NB4 (cell line): ENCODE data around the gene CCN2.

Experiments used
- DNase-seq: peaks from one replicate; pipeline ENCODE4 v3.0.0; 2010; ENCODE audit warnings: low read depth
- H3K4me3 ChIP-seq: one replicate; pipeline ENCODE4 v1.5.1; 2011; ENCODE audit warnings: mild to moderate bottlenecking, low read depth, low read length, moderate library complexity
- MYC ChIP-seq: IDR thresholded peaks from 2 replicates; pipeline ENCODE4 v1.6.1; 2011; ENCODE audit warnings: low read depth, low read length
- POLR2A ChIP-seq: IDR thresholded peaks from 2 replicates; pipeline ENCODE4 v1.6.1; 2011; ENCODE audit warnings: mild to moderate bottlenecking; ENCODE audit not compliant: insufficient read length; ENCODE audit errors: extremely low read depth
- TF ChIP-seq, protein P1 (sequence below): IDR thresholded peaks from 2 replicates; pipeline ENCODE4 v1.6.1; 2011; ENCODE audit warnings: low read depth, low read length
- TF ChIP-seq, protein P2 (sequence below): IDR thresholded peaks from one replicate; pipeline ENCODE4 v1.5.1; 2012; ENCODE audit warnings: low read depth, low read length

CCN2 gene

DNA sequence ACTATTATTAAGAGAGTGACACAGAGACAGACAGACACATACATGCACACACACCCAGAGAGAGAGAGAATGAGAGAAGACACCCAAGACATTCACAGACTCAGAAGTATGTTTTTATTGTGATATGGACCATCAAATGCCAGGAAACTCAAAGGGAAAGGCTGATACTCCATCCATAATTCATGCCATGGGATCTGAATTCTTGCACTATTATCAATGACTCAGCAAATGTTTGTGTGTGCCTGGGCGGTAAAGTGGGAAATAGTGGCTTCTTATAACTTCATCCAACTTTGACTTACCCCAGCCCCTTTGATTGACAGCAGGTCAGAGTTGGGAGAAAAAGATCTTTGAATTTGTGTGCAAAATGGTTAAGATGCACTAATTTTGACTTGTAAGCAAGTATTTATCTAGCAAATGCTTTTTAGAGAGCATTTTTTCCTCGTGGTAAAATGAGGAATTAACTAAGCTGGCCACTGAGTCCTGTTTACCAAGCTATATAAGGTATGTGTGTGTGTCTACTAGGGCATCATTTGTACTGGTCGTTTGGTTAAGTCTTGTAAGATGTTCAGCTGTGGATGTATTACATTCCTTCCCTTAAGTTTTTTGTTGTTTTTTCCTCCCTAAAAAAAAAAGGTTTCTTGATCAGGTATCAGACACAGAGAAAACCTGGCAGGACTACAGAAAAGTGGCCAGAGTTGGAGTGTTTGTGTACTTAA lies 3.0 kb upstream of the CCN2 start:
- no peak for DNase-seq
- TF ChIP-seq, protein P1, sequence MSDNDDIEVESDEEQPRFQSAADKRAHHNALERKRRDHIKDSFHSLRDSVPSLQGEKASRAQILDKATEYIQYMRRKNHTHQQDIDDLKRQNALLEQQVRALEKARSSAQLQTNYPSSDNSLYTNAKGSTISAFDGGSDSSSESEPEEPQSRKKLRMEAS = no peak
- TF ChIP-seq, protein P2, sequence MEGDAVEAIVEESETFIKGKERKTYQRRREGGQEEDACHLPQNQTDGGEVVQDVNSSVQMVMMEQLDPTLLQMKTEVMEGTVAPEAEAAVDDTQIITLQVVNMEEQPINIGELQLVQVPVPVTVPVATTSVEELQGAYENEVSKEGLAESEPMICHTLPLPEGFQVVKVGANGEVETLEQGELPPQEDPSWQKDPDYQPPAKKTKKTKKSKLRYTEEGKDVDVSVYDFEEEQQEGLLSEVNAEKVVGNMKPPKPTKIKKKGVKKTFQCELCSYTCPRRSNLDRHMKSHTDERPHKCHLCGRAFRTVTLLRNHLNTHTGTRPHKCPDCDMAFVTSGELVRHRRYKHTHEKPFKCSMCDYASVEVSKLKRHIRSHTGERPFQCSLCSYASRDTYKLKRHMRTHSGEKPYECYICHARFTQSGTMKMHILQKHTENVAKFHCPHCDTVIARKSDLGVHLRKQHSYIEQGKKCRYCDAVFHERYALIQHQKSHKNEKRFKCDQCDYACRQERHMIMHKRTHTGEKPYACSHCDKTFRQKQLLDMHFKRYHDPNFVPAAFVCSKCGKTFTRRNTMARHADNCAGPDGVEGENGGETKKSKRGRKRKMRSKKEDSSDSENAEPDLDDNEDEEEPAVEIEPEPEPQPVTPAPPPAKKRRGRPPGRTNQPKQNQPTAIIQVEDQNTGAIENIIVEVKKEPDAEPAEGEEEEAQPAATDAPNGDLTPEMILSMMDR = no peak
- TF ChIP-seq MYC = no peak
- no peak overlapping the region for H3K4me3 ChIP-seq

DNA sequence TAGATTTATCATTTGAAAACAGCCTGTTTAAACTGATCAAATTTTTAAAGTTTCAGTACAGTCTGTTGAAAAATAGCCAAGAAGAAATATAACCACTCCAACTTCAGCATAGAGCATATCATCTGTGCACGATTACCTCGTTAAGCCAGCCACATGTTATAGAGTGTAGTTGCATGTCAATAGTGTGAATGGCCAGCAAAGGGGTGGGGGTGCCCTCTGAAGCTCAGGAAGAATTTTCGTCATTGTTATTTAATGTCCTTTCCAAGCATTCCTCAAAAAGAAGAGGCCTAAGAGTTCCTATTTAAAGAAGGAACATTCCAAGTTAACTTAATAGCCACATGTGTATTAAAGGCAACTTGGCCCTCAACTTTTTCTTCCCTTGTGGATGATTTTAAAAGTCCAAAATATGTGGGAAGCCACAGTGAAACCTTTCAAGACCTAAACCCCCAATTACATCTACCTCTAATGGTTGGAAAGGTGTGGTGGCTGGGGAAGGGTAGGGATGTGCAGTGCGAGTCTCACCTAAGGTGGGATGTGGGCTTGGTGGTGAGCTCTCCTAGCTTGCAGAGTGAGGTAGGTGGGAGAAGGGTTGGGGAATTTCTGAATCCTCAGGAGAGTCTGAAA lies 1.8 kb upstream of the CCN2 start:
- no peak for DNase-seq
- TF ChIP-seq, protein P2 = no peak
- TF ChIP-seq POLR2A = no peak
- H3K4me3 ChIP-seq = no peak overlapping the region

DNA sequence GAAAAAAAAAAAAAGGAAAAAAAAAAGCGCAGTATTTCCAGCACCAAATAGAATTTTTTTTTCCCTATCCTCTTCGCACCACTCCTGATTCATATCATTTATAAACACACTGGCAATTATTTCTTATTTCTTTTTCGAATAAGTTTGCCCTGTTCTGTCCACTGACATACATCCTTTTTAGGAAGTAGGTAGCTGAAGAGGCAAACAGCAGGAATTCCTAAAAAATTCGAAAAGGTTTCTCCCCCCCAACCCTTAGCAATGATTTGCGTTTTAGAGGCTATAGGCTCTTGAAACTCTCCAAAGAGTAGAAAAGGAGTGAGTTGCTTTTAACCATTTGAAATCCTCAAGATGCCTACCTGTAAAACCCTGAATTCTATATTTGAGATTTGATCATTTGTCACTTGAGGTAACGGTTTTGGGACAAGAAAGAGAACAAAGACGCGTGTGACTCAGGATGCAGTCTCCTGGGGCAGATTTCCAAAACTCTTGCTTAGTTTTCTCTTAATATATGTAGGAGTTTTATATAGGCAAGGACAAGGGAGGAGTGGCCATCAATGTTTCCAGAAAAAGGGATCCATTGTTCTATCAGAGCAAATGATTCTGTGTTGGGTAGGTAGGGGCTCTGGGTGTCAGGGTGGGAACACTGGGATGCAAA lies 531 bp upstream of the CCN2 start:
- no peak for TF ChIP-seq MYC
- TF ChIP-seq, protein P1 = no peak
- TF ChIP-seq POLR2A = no peak
- TF ChIP-seq, protein P2 = no peak
- H3K4me3 ChIP-seq = no peak overlapping the region
- no peak for DNase-seq

DNA sequence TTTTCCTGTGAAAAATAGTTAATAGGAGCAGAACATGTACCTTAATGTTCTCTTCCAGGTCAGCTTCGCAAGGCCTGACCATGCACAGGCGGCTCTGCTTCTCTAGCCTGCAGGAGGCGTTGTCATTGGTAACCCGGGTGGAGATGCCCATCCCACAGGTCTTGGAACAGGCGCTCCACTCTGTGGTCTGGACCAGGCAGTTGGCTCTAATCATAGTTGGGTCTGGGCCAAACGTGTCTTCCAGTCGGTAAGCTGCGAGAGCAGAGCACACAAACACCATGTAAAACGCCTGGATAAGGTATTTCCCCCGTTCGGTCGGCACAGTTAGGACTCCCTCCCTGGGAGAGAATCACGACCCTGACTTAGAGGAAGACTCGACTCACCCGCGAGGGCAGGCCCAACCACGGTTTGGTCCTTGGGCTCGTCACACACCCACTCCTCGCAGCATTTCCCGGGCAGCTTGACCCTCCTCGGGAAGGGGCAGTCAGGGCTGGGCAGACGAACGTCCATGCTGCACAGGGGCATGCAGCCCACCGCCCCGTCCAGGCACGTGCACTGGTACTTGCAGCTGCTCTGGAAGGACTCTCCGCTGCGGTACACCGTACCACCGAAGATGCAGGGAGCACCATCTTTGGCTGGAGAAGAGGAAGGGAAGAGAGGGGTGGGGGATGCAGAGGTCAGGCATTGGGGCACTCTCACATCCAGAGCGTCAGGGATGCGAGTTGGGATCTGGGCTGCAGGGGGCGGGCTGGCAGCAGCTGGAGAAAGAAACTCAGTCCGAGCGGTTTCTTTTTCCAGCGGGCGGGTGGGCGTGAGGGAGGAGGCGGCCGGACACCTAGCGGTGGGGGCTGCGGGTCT lies 1.0 kb downstream of the CCN2 start:
- DNase-seq = no peak
- TF ChIP-seq MYC = no peak
- H3K4me3 ChIP-seq = no peak overlapping the region

DNA sequence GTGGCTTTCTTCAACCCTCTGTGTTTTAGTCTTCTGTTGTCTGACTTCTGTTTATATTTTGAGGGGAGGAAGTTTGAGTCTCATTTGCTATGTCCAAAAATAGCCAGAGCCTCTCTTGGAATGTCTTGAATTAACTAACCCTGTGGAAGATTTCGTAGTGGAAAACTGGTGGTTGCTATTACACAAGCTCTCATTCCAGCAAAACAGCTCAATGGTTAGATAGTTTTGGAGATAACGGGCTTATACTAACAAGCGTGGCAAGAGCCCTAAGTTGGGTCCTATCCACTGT lies 1.6 kb downstream of the CCN2 start:
- no peak overlapping the region for H3K4me3 ChIP-seq

More for the DNA sequence above, 1.6 kb downstream of the CCN2 start:
- TF ChIP-seq, protein P2 = no peak
- TF ChIP-seq POLR2A (no peak), MYC (no peak)
- TF ChIP-seq, protein P1 = no peak
- DNase-seq = no peak
